Glomerular visceral epithelial cell (primary cell): ENCODE measurements around the gene KIZ.
"Not testable (repeated sequence)": the region's sequence is repeated elsewhere in the genome, so short reads cannot be mapped to it uniquely, and the experiment has no call there.

Source experiments
- DNase-seq: peaks from one replicate; pipeline ENCODE4 v3.0.0-alpha.2; 2016; ENCODE audit errors: extremely low spot score

KIZ gene

DNA sequence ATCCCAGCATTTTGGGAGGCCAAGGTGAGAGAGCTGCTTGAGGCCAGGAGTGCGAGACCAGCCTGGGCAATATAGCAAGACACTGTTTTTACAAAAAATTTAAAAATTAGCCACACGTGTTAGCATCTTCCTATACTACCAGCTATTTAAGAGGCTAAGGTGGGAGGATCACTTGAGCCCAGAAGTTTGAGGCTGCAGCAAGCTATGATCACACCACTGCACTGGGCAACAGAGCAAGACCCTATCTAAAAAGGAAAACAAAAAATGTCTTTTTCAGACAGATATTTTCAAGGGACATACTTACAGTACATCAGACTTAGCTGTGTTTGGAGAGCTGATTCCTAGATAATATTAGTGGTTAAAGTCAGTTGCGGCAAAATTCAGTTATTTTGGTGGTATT, 104.3 kb downstream of the KIZ start:
- DNase-seq = no peak

DNA sequence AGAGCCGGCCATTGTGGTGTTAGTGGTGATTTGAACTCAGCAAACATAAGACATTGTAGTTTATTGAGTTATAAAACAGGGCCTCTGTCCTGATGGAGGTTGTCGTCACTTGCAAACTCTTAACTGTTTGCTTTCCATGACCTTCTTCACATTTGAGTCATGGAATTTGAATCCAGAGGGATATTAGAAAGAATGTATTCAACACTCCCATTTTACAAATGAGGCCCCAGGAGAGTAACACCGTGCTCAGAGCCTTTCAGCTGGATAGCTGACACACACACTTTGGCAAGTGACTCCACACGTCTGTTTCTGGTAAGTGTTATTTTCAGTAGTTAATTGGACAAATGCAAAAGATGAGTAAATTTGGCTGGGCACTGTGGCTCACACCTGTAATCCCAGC, 104.8 kb downstream of the KIZ start:
- no peak for DNase-seq

DNA sequence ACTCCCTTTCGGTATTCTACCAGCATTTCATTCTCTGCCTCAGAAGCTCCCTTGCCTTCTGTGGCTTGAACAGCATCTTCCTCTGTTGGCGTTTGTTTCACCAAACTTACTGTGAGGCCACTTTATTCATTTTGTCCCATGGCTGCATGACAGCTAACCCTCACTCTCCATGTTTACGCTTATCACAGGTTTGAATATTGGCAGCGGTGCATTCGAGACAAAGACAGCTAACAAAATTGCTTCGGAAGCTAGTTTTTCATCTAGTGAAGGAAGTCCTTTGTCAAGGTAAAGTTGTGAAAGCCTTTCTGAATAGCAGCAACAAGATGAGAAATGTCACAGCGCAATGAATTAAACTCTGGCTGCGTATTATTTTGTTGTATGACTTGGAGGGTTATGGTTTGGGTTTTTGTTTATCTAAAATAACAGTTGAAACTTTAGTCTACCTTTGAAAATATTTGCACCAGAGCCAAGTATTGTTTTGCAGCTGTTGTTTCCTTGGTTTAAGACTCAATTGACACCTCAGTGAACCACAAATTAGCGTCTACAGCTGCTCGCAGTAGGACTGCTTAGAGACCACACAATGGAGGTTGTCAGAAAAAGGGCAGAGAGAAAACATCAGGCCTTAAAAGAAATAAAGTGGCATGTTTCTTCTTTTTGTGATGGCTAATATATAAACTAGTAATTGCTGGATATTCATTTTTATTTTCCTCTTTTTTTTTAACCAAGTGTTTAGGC, 106.8 kb downstream of the KIZ start:
- no peak for DNase-seq

DNA sequence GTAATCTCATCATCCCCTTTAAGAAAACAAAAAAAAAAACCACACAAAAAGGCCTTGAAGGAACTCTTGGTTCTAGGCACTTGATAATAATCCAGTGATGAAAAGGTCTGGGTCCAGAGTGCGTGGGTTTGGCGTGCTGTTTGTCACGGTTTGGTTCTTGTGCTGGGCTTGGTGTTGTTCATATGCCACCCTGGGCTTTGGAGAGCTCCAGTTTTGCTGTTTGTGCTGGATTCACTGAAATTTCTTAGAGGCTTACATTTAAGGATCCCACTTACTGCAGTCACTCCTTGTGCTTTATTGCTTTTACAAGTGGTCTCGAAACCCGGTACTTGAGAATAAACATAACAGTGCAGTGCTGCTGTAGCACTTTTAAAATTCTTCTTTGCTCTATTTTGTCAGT, 108.4 kb downstream of the KIZ start:
- no peak for DNase-seq

DNA sequence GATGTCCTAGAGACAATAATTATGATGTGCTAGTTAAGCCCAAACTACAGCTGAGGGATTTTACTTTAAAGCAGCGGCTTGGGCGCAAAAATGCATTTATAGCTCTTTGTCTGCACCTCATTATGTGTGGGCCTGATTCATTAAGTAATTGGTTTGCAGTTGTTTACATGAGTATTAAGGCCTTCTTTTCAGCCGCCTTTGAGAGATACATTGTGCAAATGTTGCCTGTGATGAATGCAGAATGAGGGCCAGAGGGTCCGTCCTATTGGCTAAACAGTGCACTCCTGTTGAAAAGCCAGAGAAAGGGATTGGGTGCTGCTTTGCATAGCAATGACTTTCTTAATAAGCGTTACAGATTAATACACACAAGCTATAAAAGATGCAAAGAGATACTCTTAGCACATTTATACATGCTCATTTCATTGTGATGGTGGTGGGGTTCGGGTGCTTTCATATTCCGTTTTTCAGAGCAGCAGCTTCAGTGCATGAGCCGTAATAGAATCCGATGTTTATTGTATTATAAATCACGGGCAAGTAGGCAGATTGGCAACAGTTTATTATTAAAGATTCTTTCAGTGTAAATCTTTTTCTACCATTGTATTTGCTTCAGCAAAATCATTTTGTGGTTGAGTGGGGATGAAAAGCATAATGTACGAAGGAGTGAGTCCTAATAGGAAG, 109.1 kb downstream of the KIZ start:
- no peak for DNase-seq

DNA sequence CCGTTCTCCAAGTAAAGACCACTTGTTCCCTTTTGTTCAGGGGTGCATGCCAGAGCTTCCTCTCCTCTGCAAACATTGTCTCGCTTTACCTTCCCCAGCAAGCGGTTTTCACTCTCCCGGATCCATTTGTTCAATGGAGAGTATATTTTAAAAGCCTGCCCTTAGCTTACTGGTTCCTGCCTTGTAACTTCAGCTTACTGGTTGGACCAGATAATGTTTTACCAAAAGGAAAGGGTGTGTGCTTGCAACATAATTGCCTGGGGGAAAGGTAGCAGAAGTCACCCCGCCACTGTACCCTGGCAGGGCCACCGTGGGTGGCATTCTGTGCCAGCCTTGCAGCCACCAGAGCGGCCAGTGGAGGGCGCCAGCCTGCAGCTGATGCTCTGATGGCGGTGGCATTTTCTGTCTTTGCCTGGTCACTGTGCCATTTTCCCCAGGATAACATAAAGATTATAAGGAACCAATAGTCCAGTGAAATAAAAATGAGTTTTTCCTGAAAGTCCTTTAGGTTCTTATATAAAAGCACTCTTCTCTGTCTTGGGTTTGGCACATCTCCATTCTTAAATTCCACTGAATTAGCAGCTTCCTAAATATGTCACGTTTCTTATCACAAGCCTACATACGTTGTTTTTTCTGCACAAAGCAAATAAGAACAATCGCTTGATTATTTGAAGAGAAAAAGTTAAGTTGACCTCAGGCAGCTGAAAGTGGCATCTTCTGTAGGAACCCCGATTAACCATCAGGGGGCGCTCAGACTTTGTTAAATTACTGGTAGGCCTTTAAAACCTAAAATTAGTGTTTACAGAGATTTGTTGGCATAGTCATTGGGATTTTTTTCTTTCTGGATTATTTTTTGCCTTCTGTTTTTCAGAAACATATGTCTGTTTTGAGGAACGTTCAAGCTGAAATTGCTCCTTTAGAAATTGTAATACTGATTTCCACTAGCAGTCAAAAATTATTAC, 109.9 kb downstream of the KIZ start:
- DNase-seq = peak; percentile 73

DNA sequence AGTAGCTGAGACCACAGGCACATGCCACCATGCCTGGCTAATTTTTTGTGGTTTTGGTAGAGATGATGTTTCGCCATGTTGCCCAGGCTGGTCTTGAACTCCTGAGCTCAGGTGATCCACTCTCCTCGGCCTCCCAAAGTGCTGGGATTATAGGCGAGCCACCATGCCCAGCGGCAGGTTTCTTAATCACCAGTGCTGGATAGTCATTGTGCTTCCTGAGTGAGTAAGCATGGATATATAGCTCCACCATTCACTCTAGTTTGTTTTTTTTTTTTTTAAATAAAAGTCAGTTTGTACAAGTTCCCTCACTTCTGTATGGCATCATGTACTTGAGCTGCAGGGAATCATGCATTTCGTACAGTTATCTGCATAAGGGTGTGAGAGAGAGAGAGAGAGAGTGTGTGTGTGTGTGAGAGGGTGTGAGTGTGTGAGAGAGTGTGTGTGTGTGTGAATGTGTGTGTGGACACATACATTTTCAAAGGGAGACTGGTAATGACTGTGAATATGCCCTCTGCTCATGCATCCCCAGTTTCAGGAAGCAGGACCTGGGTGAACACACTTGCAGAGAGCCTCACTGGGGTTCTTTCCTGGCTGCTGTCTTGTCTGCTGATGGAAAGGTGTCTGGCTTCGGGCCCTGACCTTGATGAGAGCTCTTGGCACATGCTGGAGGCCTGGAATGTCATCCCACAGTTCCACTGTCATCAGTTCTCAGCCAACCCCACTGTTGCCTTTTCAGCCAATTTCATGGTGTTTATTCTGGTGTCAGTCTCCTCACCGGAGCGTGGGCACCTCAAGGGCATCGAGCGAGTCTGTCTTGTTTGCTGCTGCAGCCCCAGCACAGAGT, 112.3 kb downstream of the KIZ start:
- no peak for DNase-seq

DNA sequence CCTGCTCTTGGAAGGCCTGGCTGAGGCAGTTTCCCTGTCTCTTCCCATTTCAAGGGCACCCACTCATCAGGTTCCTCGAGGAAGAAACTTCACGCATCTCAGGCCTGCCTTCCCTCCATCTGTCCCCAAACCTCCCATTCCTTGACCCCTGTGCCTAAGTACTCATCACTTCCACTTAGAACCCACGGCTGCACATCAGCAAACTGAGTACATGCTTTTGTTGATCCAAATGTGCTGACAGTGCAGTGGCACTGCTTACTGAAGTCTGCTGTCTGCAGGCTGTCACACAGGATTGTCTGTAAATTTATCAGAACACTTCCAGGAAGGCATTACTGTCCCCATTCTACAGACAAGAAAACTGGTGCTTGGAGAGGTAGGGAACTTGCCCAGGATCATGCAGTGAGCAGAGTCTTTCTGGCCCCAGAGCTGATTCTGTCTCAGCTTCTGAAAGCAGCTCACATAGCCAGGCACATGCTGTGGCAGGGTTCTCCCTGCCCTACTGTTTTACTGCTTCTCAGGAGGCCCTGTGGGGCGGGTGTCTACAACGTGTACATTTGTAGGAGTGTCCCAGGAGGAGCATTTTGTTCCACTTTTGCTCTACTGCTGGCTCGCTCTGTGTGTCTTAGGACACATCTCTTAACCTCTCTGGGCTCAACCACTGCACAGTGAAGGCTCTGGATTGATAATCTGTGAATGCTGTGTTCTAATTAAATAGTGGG, 113.1 kb downstream of the KIZ start:
- DNase-seq = no peak

DNA sequence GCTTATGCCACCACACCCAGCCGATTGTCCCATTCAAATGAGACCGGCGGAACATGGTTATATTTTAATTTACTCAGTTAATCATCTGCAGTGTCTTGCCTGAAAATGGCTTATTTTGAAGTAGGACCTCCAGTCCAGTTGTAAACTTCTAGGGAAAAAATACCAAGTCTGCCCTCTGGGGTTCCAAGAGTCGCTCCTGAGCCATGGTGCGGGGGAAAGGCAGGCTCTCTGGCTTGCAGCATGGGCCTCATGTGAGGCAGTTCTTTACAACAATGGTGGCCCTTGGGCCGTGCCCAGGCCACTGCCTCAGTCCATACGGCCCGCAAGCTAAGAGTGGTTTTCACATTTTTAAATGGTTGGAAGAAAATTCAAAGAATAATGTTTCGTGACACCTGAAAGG, 114.5 kb downstream of the KIZ start:
- DNase-seq = no peak

DNA sequence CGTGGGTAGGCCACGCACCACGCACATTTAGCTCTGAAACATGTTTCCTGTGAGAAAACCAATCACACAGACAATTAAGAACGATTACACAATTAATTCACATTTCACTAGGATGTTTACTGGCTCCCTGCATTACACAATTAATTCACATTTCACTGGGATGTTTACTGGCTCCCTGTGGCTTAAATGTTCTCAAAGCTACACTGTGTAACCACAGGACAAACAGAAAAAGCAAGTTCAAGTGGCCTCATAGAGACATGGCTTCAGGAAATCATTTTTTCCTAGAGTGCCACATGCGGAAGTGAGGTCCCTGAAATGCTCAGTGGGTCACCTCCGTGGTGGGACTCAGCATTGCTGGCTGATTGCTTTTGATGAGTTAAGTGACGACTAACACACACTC, 115.5 kb downstream of the KIZ start:
- DNase-seq = no peak

DNA sequence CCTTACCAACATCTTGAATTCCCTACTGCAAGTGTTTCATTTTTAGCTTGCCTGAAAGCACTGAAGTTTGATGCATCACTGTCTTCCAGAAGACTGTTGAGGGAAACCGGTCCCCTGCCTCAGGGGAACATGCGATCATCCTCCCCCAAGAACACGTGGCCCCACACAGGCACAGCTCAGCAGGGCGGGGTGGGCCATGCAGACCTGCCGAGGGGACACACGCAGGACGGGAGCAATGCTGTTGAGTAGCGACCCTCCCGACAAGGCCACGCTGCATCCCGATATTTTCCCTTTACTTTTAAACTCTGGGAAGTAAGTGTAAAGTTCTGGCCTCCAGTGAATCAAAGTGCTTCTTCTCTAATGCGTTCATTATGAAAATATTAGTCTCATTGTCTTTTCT, 117.9 kb downstream of the KIZ start:
- no peak for DNase-seq

DNA sequence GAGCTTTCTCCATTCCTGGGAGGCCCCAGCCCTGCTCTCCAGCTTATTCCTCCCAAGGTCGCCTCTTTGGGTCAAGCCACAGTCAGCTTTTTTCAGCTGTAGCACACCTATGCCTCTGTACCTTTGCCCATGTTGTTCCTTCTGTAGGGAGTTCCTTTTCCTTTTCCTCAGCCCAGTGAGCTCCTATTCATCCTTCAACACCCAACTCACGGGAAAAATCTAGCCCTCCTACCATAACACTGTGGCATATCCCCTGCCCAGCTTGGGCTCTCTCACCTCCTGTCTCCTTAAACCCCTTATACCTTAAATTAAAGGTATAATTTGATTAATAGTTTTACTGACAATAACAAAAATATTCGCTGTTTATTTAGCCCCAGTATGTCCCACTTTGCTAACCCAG, 118.9 kb downstream of the KIZ start:
- DNase-seq = no peak

DNA sequence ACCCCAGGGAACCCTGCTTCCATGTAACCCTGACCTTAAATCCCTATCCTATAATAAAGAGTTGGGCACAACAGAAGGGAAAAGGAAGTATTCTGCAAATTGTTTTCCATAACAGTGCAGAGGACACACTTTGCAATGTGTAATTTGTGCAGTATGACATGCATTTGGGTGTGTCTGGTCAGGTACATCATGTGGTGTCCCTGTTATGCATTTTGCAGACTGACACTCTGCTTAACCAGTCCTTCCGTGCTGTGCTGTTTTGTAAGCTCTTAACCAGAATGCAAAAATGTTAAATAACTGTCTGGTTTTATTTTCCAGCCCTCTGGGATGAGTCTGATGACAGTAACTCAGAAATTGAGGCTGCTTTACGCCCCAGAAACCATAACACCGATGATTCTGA, 120.3 kb downstream of the KIZ start:
- DNase-seq = no peak

DNA sequence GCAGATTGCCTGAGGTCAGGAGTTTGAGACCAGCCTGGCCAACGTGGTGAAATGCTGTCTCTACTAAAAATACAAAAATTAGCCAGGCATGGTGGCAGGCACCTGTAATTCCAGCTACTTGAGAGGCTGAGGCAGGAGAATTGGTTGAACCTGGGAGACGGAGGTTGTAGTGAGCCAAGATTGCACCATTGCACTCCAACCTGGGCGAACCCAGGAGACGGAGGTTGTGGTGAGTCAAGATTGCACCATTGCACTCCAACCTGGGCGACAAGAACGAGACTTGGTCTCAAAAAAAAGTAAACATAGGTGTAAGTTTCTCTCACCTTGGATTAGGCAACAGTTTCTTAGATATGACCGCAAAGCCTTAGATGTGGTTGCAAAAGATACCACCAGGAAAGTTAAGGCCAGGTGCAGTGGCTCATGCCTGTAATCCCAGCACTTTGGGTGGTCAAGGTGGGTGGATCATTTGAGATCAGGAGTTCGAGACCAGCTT, 121.8 kb downstream of the KIZ start:
- DNase-seq = not testable (repeated sequence)

DNA sequence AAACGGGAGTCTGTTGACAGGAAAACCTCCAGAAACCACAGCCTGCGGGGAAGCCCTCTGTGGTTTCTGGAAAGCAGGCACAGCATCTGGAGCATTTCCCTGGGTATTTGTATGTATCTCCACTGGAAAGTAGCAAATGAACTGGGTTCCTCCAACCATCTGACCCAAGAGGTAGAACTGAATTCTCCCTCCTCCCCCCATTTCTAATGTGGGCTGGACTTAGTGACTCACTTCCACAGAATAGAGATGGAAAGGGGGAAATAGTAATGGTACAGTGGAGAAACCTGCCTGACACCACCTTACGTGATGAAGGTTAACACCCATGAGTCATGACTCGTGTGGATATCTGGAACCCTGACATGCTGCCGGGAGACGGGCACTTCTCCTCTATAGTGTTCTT, 125.4 kb downstream of the KIZ start:
- peak; percentile 51 for DNase-seq

DNA sequence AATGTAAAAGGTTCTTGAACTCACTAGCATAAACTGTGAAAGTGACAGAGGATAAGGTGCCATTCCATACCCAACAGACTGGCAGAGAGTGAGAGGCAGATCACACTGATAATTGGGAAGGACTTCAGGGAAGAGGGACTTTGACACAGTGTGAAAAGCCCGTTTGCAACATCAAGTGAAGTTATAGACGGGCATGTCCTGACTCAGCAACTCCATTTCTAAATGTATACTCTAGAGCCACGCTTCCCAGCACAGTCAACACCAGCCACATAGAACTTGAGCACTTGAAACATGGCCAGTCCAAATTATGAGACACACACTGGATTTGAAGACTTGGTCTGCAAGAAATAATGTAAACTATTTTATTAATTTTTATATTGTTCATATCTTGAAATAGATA, 131.3 kb downstream of the KIZ start:
- DNase-seq = no peak

DNA sequence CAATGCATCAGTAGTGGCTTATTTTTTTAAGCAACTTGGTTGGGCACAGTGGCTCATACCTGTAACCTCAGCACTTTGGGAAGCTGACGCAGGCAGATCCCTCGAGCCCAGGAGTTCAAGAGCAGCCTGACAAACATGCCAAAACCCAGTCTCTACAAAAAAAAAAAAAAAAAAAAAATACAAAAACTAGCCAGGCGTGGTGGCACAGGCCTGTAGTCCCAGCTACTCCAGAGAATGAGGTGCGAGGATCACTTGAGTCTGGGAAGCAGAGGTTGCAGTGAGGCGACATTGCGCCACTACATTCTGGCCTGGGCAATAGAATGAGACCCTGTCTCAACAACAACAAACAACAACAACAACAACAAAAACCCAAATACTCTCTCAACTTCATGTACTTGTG, 132.5 kb downstream of the KIZ start:
- no peak for DNase-seq

DNA sequence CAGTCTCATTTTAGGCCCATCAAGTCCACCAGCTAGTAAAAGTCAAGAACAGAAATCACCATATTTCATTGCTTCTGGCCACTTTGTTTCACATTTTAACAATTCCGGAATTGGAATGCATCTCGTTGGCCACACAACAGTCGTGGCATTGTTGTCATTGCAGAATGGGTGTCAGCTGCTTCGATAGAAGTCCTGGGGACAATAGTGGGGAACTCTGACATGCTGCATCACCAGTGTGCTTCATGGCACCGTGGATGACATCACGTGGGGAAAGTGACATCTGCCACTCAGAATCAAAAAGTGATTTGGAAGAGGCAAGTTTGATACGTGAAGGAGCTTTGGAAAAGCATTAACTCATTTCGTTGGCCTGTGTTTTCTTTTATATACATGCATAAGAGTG, 133.5 kb downstream of the KIZ start:
- no peak for DNase-seq

DNA sequence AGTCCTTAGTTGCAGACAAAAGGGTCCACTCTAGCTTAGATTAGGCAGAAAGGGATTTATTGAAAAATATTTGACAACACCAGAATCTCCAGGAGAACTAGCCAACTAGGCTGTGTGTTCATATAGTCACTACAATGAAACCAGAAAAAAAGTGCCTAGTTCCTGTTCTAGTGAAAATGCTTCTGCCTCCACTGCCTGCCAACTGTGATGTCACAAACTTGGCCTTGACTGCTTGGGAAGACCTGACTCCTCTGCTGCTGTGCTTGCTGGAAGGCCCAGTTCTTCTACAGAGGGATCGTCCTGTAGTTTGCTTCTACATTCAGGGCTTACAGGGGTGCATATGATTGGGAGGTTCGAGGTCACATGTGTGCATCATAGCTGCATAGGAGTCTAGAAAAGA, 136.9 kb downstream of the KIZ start:
- DNase-seq = no peak

DNA sequence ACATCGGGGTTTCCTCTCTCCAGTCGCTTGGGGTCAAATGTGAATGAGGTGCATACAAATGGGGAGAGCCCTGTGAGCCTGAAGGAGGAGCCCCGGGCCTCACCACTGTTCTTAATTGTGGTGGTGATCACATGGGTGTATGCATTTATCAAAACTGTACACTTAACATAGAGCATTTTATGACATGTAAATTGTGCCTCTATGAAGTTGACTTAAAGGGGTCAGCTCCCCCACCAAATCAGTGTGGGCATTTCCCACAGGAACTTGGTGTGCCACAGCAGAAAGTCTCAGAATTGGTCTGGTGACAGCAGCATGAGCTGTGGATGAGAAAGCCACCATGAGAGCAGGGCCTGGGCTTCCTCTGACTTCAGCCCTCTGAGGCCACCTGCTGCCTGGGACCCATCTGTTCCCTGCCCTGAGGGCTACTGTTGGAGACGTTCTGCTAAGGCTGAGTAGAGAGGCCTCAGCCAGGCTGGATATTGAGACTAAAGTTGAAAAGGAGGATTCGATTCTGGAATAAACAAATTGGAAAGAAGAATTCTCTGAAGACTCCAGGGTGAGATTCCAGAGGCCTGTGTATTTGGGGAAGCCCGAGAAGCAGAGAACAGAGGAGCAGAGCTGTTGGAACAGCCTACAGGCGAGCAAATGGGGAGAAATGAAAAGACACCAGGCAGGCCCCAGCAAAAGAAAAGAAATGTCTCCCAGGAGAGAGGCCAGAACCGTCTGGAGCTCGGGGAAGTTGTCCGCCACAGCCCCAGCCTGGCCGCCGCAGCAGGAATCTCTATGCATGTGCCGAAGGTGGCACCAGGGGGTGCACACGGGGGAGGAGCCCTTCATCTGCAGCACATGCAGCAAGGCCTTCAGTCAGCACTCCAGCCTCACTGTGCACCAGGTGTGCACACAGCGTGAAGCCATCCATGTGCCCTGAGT, 139.6 kb downstream of the KIZ start:
- no peak for DNase-seq
